HCT116 (cell line): ENCODE data around the gene CTIF. TPM values are rescaled to one million over a fixed set of nuclear protein-coding genes. Genes with fewer than 3 reads are reported as not detected.

Source experiments
- ATAC-seq: fragments of 200-7000 bp; cut with Tn5 transposase; 2 replicates; pipeline ENCODE4 v1.9.1; 2020; ENCODE audit warnings: mild to moderate bottlenecking, moderate library complexity
- BruUV-seq: library from RNA; stranded (reverse); fragments of 400-500 nt; replicated peaks from 2 replicates; lab custom pipeline; 2021; lab: Mats Ljungman, UMichigan
- CTCF ChIA-PET: fragments of 300-600 bp; sonication (Branson Sonifier 250); formaldehyde crosslinking; loops from one replicate; lab custom pipeline; 2021; ENCODE audit warnings: antibody characterized with exemption; lab: Charles Lee
- POLR2A ChIA-PET: fragments of 300-600, 350-600 bp; sonication (Branson Sonifier 250); formaldehyde crosslinking; loops from one replicate; lab custom pipeline; 2021; ENCODE audit warnings: antibody characterized with exemption; lab: Charles Lee
- RAD21 ChIA-PET, 2 experiments: fragments of 300-600 bp; sonication (Branson Sonifier 250); formaldehyde crosslinking; loops; one replicate each; lab custom pipeline; 2023; ENCODE audit warnings: low total read pairs in 2 of 2; ENCODE audit not compliant: uncharacterized antibody in 2 of 2, unreplicated experiment in 2 of 2, low non-redundant PET in 1 of 2; lab: Charles Lee
- DNase-seq: peaks from one replicate; pipeline ENCODE4 v3.0.0-alpha.2; 2010; ENCODE audit warnings: low read depth, low spot score
- H2AFZ ChIP-seq: fragments of 200-600 bp; shearing (Covaris generic), sonication (generic); 2 replicates; pipeline ENCODE4 v1.6.1; 2017; ENCODE audit warnings: low read depth, mixed run types, mixed read lengths, antibody characterized with exemption, low read length; ENCODE audit not compliant: poor library complexity, severe bottlenecking
- H3K27ac ChIP-seq: 2 replicates; pipeline ENCODE4 v1.5.1; 2012; ENCODE audit warnings: low read depth, low read length
- H3K27me3 ChIP-seq: fragments of 200-600 bp; sonication (generic); 2 replicates; pipeline ENCODE4 v1.6.1; 2016; ENCODE audit warnings: mixed run types, low read length, mixed read lengths; ENCODE audit not compliant: insufficient read depth
- H3K36me3 ChIP-seq, 2 experiments: fragments of 200-500 bp in 1 of 2; fragments of 200-600 bp in 1 of 2; sonication (Bioruptor generic) in 1 of 2; sonication (generic) in 1 of 2; 2 replicates each; pipeline versions ENCODE4 v1.5.1 to v1.6.1; 2014 to 2016; ENCODE audit warnings: low read length in 2 of 2, inconsistent platforms in 1 of 2, mixed read lengths in 1 of 2, mixed run types in 1 of 2; ENCODE audit not compliant: insufficient read depth in 2 of 2, control insufficient read depth in 1 of 2
- H3K4me1 ChIP-seq, 2 experiments: fragments of 200-600 bp in 1 of 2; sonication (generic) in 1 of 2; 2 replicates each; pipeline versions ENCODE4 v1.5.1 to v1.6.1; 2012 to 2017; ENCODE audit warnings: low read length in 2 of 2, inconsistent platforms in 1 of 2, mild to moderate bottlenecking in 1 of 2, mixed read lengths in 1 of 2, mixed run types in 1 of 2, moderate library complexity in 1 of 2; ENCODE audit not compliant: insufficient read depth in 2 of 2, control insufficient read depth in 1 of 2
- H3K4me2 ChIP-seq: fragments of 200-600 bp; sonication (generic); 2 replicates; pipeline ENCODE4 v1.6.1; 2017; ENCODE audit warnings: mixed run types, low read length, mixed read lengths
- H3K4me3 ChIP-seq, 2 experiments: fragments of 200-600 bp in 1 of 2; sonication (generic) in 1 of 2; replicated peaks in 1 of 2; 2 replicates each; pipeline ENCODE4 v1.5.1; 2011 to 2016; ENCODE audit warnings: low read length in 2 of 2, control low read depth in 1 of 2, low read depth in 1 of 2, mild to moderate bottlenecking in 1 of 2, mixed read lengths in 1 of 2, mixed run types in 1 of 2
- H3K79me2 ChIP-seq: fragments of 200-600 bp; sonication (generic); 2 replicates; pipeline ENCODE4 v1.6.1; 2017; ENCODE audit warnings: mild to moderate bottlenecking, mixed run types, low read length, moderate library complexity, mixed read lengths; ENCODE audit not compliant: insufficient read depth
- H3K9ac ChIP-seq: fragments of 200-600 bp; sonication (generic); 2 replicates; pipeline ENCODE4 v1.6.1; 2016; ENCODE audit warnings: low read length, mixed read lengths
- H3K9me2 ChIP-seq: fragments of 200-600 bp; sonication (generic), shearing (Covaris generic); 2 replicates; pipeline ENCODE4 v1.6.1; 2017; ENCODE audit warnings: mixed run types, mild to moderate bottlenecking, moderate library complexity; ENCODE audit not compliant: insufficient read depth
- H3K9me3 ChIP-seq, 2 experiments: fragments of 200-500 bp in 1 of 2; fragments of 200-600 bp in 1 of 2; sonication (Bioruptor generic) in 1 of 2; sonication (generic) in 1 of 2; 2 replicates each; pipeline ENCODE4 v1.6.1; 2014 to 2017; ENCODE audit warnings: low read length in 2 of 2, mixed read lengths in 2 of 2, inconsistent platforms in 1 of 2, low read depth in 1 of 2, mild to moderate bottlenecking in 1 of 2, mixed run types in 1 of 2, moderate library complexity in 1 of 2; ENCODE audit not compliant: control insufficient read depth in 1 of 2, insufficient read depth in 1 of 2
- H4K20me1 ChIP-seq: fragments of 200-600 bp; sonication (generic), shearing (Covaris generic); 2 replicates; pipeline ENCODE4 v1.6.1; 2017; ENCODE audit warnings: mixed run types, mild to moderate bottlenecking, moderate library complexity; ENCODE audit not compliant: insufficient read depth
- CBX3 ChIP-seq: IDR thresholded peaks from 2 replicates; pipeline ENCODE4 v1.6.1; 2012; ENCODE audit warnings: low read depth
- CEBPB ChIP-seq: IDR thresholded peaks from 2 replicates; pipeline ENCODE4 v1.6.1; 2012; ENCODE audit warnings: low read depth
- EGR1 ChIP-seq: IDR thresholded peaks from 2 replicates; pipeline ENCODE4 v1.6.1; 2012; ENCODE audit warnings: low read depth
- ELF1 ChIP-seq: IDR thresholded peaks from 2 replicates; pipeline ENCODE4 v1.6.1; 2012; ENCODE audit warnings: low read depth, borderline replicate concordance
- EZH2 ChIP-seq: fragments of 200-600 bp; sonication (generic); IDR thresholded peaks from 2 replicates; pipeline ENCODE4 v1.6.1; 2017; ENCODE audit warnings: antibody characterized with exemption, mixed run types
- JUND ChIP-seq: IDR thresholded peaks from 2 replicates; pipeline ENCODE4 v1.6.1; 2012
- MAX ChIP-seq: IDR thresholded peaks from 2 replicates; pipeline ENCODE4 v1.6.1; 2012
- POLR2A ChIP-seq: IDR thresholded peaks from 2 replicates; pipeline ENCODE4 v1.7.0; 2011; ENCODE audit warnings: borderline replicate concordance; ENCODE audit not compliant: insufficient read depth, insufficient read length; ENCODE audit errors: extremely low read depth
- RAD21 ChIP-seq: IDR thresholded peaks from 2 replicates; pipeline ENCODE4 v1.6.1; 2012; ENCODE audit warnings: low read depth, mild to moderate bottlenecking
- REST ChIP-seq: IDR thresholded peaks from 2 replicates; pipeline ENCODE4 v1.6.1; 2012; ENCODE audit warnings: low read depth
- SIN3A ChIP-seq: IDR thresholded peaks from 2 replicates; pipeline ENCODE4 v1.6.1; 2012; ENCODE audit warnings: low read depth
- SRF ChIP-seq: IDR thresholded peaks from 2 replicates; pipeline ENCODE4 v1.6.1; 2012; ENCODE audit warnings: low read depth
- YY1 ChIP-seq: IDR thresholded peaks from 2 replicates; pipeline ENCODE4 v1.6.1; 2011; ENCODE audit warnings: low read length, low read depth, moderate library complexity, mild to moderate bottlenecking; ENCODE audit not compliant: insufficient replicate concordance; ENCODE audit errors: extremely low read depth
- ZBTB33 ChIP-seq: IDR thresholded peaks from 2 replicates; pipeline ENCODE4 v1.6.1; 2011; ENCODE audit warnings: mild to moderate bottlenecking, low read length, moderate library complexity; ENCODE audit not compliant: insufficient replicate concordance; ENCODE audit errors: extremely low read depth
- ZNF274 ChIP-seq: fragments of 200-500 bp; sonication (Bioruptor generic); IDR thresholded peaks from 2 replicates; pipeline ENCODE4 v1.6.1; 2014; ENCODE audit warnings: mild to moderate bottlenecking, low read depth, low read length, inconsistent platforms
- intact Hi-C: fragments of 100-400 bp; cut with micrococcal nuclease; formaldehyde crosslinking; loops from 2 replicates; pipeline ENCODE4 v1.10.0; 2022
- total RNA-seq: library from RNA; stranded (reverse); gene quantifications from one replicate; pipeline ENCODE4 v1.2.1, GENCODE V29; 2021; ENCODE audit not compliant: unreplicated experiment

Gene CTIF
- total RNA-seq, 1 experiment from 2014 or later: 19.7 TPM

GRCh38 chr18:48905513-48905912 lies 366.7 kb downstream of the CTIF start (continued):
- TF ChIP-seq EZH2 (no peak), ELF1 (no peak), EGR1 (no peak), SIN3A (no peak), RAD21 (no peak)
- TF ChIP-seq, all 23 proteins: peak for 0

- RAD21 ChIA-PET: no interaction called here
- Histone ChIP-seq H3K9me2 (no peaks in the 10 kb centered on the region), H3K9me3 (no peaks in the 10 kb centered on the region), H4K20me1 (no peaks in the 10 kb centered on the region), H3K79me2 (no peaks in the 10 kb centered on the region), H3K4me3 (no peak overlapping the region), H3K4me2 (no peak overlapping the region), H3K27me3 (peaks cover 15% of the 10 kb centered on the region; the same call in 1 of the 2 replicates), H3K9ac (no peak overlapping the region), H2AFZ (no peak overlapping the region), H3K27ac (no peak overlapping the region), H3K4me1 (peaks cover 2 to 7% of the 10 kb centered on the region in 2 experiments; a peak in 3 of 4 replicates), H3K36me3 (no peaks in the 10 kb centered on the region)
- CTCF ChIA-PET: no interaction called here
- no peak for ATAC-seq
- DNase-seq: no peak
- BruUV-seq: no TSS peak
- intact Hi-C loops: no loop called here
- POLR2A ChIA-PET: no interaction called here
- TF ChIP-seq JUND (no peak), CBX3 (no peak), SIN3A (no peak), ZNF274 (no peak), ZBTB33 (no peak), MAX (no peak), ELF1 (no peak), YY1 (no peak), RAD21 (no peak), SRF (no peak), REST (no peak), POLR2A (no peak), CEBPB (no peak), EGR1 (no peak)
Measured at GRCh38 chr18:48908916-48909315, 370.1 kb downstream of the CTIF start.
